Measurements from ENCODE around the gene LDLRAD4. TPM values are rescaled to one million over a fixed set of nuclear protein-coding genes. Genes with fewer than 3 reads are reported as not detected.

Gene LDLRAD4
- total RNA-seq, 2 experiments from 2014 or later: 34.3 to 35.7 TPM

- POLR2A ChIA-PET: no interaction called here
Observed at GRCh38 chr18:13449651-13450050, 231.1 kb downstream of the LDLRAD4 start.

DNA sequence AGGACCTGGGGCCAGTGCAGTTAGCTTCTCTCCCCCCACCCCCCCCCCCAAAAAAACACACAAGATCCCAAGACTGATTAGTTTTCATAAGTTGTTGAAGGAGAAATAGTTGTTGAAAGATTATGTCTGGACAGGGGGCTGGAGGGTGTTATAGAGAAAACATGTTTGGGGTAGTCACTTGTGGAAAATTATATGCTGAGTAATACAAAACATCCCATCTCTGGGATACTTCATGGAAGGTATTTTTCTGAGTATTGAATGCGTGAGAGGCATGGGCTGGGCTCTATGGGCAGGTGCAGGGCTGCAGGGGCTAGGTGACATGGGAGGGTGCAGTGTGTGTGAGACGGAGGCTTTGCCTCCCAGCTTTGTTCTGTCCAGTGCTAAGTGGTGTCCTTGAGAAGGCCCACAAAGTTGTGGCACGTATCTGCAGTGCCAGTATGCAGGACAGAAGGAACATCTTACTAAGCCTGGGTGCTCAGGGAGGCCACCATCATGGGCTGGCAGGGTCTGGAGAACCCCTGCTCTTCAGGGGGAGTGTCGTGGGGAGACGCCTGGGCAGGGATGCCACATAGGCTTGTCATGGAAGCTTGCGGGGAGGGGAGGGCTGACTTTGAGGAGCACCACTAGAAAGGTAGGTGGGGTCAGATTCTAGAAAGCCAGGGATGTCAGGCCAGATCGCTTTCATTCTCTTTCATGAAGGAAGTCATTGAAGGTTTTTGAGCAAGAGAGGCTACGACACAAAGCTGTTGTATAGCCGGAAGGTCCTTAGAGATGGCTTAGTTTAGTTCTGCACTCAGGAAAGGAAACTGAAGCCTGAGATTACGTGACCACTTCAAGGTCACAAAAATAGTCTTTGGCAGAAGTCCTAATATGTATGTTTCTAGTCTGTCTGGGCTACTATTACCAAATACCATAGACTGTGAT lies 232.0 kb downstream of the LDLRAD4 start:
- peaks cover 35% of the 10 kb centered on the region for H3K4me1 Mint-ChIP-seq (ENCODE audit: low read depth)
- no peaks in the 10 kb centered on the region for H3K36me3 Mint-ChIP-seq (ENCODE audit: low read depth)
- no peaks in the 10 kb centered on the region for H3K9me3 Mint-ChIP-seq (ENCODE audit: insufficient read depth)
- H3K4me3 Mint-ChIP-seq: no peak overlapping the region
- no peak for ATAC-seq
- ChIA-PET POLR2A (interaction anchor here (0.7 kb wide), 1 partner anchor 9 kb away, joined by 3 read pairs; no protein-coding TSS in a partner anchor), CTCF (no interaction called here)
- H3K27ac Mint-ChIP-seq: peak overlapping the region; percentile 77
- no peak for DNase-seq
- H3K27me3 Mint-ChIP-seq (ENCODE audit: low read depth): no peaks in the 10 kb centered on the region

More at GRCh38 chr18:13449651-13450050, 231.1 kb downstream of the LDLRAD4 start:
- no peaks in the 10 kb centered on the region for H3K27me3 Mint-ChIP-seq (ENCODE audit: low read depth)
- no peaks in the 10 kb centered on the region for H3K36me3 Mint-ChIP-seq (ENCODE audit: low read depth)
- DNase-seq (no peak), ATAC-seq (no peak)
- CTCF ChIA-PET: no interaction called here
- H3K9me3 Mint-ChIP-seq (ENCODE audit: insufficient read depth): no peaks in the 10 kb centered on the region
- H3K27ac Mint-ChIP-seq: no peak overlapping the region
- H3K4me3 Mint-ChIP-seq: no peak overlapping the region
- H3K4me1 Mint-ChIP-seq (ENCODE audit: low read depth): peaks cover 27% of the 10 kb centered on the region

DNA sequence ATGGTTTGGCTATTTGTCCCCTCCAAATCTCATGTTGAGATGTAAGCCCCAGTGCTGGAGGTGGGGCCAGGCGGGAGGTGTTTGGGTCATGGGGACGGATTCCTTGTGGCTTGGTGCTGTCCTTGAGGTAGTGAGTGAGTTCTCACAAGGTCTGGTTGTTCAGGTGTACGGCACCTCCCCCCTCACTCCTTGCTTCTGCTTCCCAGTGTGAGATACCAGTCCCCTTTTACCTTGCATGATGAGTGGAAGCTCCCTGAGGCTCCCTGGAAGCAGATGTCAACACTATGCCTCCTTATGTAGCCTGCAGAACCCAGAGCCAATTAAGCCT lies 232.6 kb downstream of the LDLRAD4 start:
- no peak overlapping the region for H3K4me3 Mint-ChIP-seq
- no peaks in the 10 kb centered on the region for H3K36me3 Mint-ChIP-seq (ENCODE audit: low read depth)
- ChIA-PET CTCF (no interaction called here), POLR2A (interaction anchor here (0.7 kb wide), 1 partner anchor 8 kb away, joined by 3 read pairs; no protein-coding TSS in a partner anchor)
- no peaks in the 10 kb centered on the region for H3K27me3 Mint-ChIP-seq (ENCODE audit: low read depth)
- peaks cover 41% of the 10 kb centered on the region for H3K4me1 Mint-ChIP-seq (ENCODE audit: low read depth)
- no peak for DNase-seq
- no peaks in the 10 kb centered on the region for H3K9me3 Mint-ChIP-seq (ENCODE audit: insufficient read depth)
- ATAC-seq: no peak
- peak overlapping the region; percentile 77 for H3K27ac Mint-ChIP-seq

- ATAC-seq (no peak), DNase-seq (no peak)
- ChIA-PET CTCF (no interaction called here), POLR2A (interaction anchor here (0.8 kb wide), 1 partner anchor 40 kb away, joined by 4 read pairs; no protein-coding TSS in a partner anchor)
- Mint-ChIP-seq H3K4me1 (ENCODE audit: low read depth) (peaks cover 46% of the 10 kb centered on the region), H3K27ac (peak overlapping the region; percentile 12), H3K27me3 (ENCODE audit: low read depth) (no peaks in the 10 kb centered on the region), H3K9me3 (ENCODE audit: insufficient read depth) (no peaks in the 10 kb centered on the region), H3K36me3 (ENCODE audit: low read depth) (peaks cover 1% of the 10 kb centered on the region), H3K4me3 (no peak overlapping the region)
Observed at GRCh38 chr18:13451661-13452387, 233.3 kb downstream of the LDLRAD4 start.

DNA sequence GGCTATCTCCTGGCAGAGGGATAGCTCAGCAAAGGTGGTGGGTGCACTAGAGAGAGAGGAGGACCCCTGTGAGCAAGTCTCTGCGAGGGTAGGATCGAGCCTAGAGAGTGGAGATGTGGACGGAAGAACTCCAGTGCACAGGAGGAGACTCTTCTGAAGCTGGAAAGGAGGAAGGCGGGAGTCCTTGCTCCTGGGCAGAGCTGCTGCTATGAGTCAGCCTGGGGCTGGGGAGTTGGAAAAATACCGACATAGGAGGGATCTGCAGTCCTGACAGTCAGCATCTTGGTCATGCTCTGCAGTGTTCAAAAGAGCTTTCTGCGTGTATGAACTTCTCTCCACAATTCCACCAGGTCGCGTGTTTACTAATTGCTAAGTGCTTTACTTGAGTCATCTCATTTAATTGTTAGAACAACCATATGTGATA lies 233.8 kb downstream of the LDLRAD4 start:
- DNase-seq (no peak), ATAC-seq (no peak)
- peaks cover 6% of the 10 kb centered on the region for H3K36me3 Mint-ChIP-seq (ENCODE audit: low read depth)
- ChIA-PET POLR2A (interaction anchor here (0.8 kb wide), 1 partner anchor 39 kb away, joined by 4 read pairs; no protein-coding TSS in a partner anchor), CTCF (no interaction called here)
- H3K4me1 Mint-ChIP-seq (ENCODE audit: low read depth): peaks cover 52% of the 10 kb centered on the region
- H3K27me3 Mint-ChIP-seq (ENCODE audit: low read depth): no peaks in the 10 kb centered on the region
- H3K27ac Mint-ChIP-seq: peak overlapping the region; percentile 12
- H3K9me3 Mint-ChIP-seq (ENCODE audit: insufficient read depth): no peaks in the 10 kb centered on the region
- no peak overlapping the region for H3K4me3 Mint-ChIP-seq

- Mint-ChIP-seq H3K4me1 (ENCODE audit: low read depth) (peaks cover 58% of the 10 kb centered on the region), H3K4me3 (no peak overlapping the region), H3K27me3 (ENCODE audit: low read depth) (no peaks in the 10 kb centered on the region), H3K9me3 (ENCODE audit: insufficient read depth) (peaks cover 2% of the 10 kb centered on the region), H3K27ac (no peak overlapping the region), H3K36me3 (ENCODE audit: low read depth) (peaks cover 12% of the 10 kb centered on the region)
- POLR2A ChIA-PET: no interaction called here
- CTCF ChIA-PET: interaction anchor here (1.6 kb wide), 1 partner anchor 237 kb away, joined by 4 read pairs; no protein-coding TSS in a partner anchor
- ATAC-seq (no peak), DNase-seq (no peak)
Observed at GRCh38 chr18:13452871-13453680, 234.5 kb downstream of the LDLRAD4 start.

DNA sequence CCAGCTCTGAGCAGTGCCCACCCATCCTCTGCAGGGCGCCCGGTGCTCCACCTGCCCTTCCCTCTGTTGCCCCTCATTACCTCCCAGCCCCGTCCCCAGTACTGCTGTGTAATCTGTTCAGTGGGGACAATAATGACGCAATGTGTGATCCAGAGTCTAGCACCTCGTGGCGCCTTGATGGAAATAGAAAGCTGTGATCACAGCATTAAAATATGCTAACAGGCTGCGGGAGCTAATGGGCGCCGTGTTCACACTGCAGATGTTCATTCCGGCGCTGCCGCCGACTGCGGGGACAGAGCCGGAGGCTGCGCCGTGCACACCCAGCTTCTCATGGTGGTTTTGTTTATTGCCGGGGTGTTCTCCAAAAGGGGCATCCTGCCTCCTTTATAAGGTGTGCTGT lies 235.2 kb downstream of the LDLRAD4 start:
- no peak for DNase-seq
- ChIA-PET POLR2A (no interaction called here), CTCF (interaction anchor here (1.6 kb wide), 1 partner anchor 238 kb away, joined by 4 read pairs; no protein-coding TSS in a partner anchor)
- Mint-ChIP-seq H3K27me3 (ENCODE audit: low read depth) (no peaks in the 10 kb centered on the region), H3K4me3 (no peak overlapping the region), H3K4me1 (ENCODE audit: low read depth) (peaks cover 64% of the 10 kb centered on the region), H3K27ac (no peak overlapping the region), H3K9me3 (ENCODE audit: insufficient read depth) (peaks cover 7% of the 10 kb centered on the region), H3K36me3 (ENCODE audit: low read depth) (peaks cover 17% of the 10 kb centered on the region)
- ATAC-seq: no peak

DNA sequence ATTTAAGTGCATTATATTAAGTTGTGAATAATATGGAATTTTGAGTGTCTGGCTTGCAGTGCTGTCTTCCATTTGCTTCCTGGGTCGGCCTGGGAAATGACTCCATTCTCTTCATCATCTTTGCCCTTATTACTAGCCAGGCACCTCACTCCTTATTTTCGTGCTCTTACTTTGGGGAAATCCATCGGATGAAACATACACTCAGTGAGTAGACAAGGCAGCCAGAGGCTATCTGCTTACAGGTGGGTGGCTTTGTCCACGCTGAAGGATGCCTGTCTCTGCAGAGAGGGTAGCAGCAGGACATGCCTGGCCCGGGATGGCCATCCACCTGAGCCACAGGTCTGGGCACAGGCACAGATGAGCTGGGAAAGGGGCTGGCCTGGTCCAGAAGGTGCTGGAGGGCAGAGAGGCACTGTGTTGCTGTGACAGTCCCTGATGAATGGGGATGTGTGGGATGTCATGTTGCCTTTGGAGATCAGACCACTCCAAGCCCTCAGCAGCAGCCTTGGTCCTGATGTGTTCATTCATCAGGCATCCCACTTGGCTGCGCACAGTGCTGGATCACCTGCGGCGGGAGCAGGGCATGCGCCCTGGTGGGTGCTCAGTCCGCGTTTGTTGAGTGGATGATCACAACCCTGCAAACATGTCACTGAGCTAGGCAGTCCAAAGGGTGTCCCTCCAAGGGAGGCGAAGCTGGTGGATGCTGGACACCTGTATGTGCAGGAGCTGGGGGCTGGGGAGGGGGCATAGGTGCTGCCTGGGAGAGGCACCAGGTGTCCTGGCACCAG lies 236.0 kb downstream of the LDLRAD4 start:
- H3K27me3 Mint-ChIP-seq (ENCODE audit: low read depth): no peaks in the 10 kb centered on the region

GRCh38 chr18:13455471-13455870 lies 236.9 kb downstream of the LDLRAD4 start:
- H3K4me1 Mint-ChIP-seq (ENCODE audit: low read depth): peaks cover 63% of the 10 kb centered on the region
- DNase-seq (peak; percentile 45), ATAC-seq (peak; percentile 52)
- no peaks in the 10 kb centered on the region for H3K27me3 Mint-ChIP-seq (ENCODE audit: low read depth)
- H3K36me3 Mint-ChIP-seq (ENCODE audit: low read depth): peaks cover 22% of the 10 kb centered on the region
- H3K27ac Mint-ChIP-seq: peak overlapping the region; percentile 82
- H3K9me3 Mint-ChIP-seq (ENCODE audit: insufficient read depth): peaks cover 7% of the 10 kb centered on the region
- ChIA-PET POLR2A (interaction anchor here (0.8 to 1.5 kb wide), 2 partner anchors 9 to 17 kb away, joined by 3 read pairs; no protein-coding TSS in a partner anchor), CTCF (interaction anchor here (1.0 to 1.1 kb wide), 3 partner anchors 9 to 239 kb away, joined by 3 to 5 read pairs (median 4); no protein-coding TSS in a partner anchor)
- H3K4me3 Mint-ChIP-seq: no peak overlapping the region

More for the DNA sequence above, 236.0 kb downstream of the LDLRAD4 start:
- no peak for DNase-seq
- CTCF ChIA-PET: interaction anchor here (1.0 to 1.6 kb wide), 4 partner anchors 9 to 238 kb away, joined by 3 to 5 read pairs (median 4); no protein-coding TSS in a partner anchor
- ATAC-seq: no peak
- no peak overlapping the region for H3K27ac Mint-ChIP-seq
- H3K9me3 Mint-ChIP-seq (ENCODE audit: insufficient read depth): peaks cover 7% of the 10 kb centered on the region
- peaks cover 18% of the 10 kb centered on the region for H3K36me3 Mint-ChIP-seq (ENCODE audit: low read depth)
- POLR2A ChIA-PET: no interaction called here
- peaks cover 65% of the 10 kb centered on the region for H3K4me1 Mint-ChIP-seq (ENCODE audit: low read depth)
- no peak overlapping the region for H3K4me3 Mint-ChIP-seq

- Mint-ChIP-seq H3K4me3 (peak overlapping the region; percentile 7), H3K27me3 (ENCODE audit: low read depth) (no peaks in the 10 kb centered on the region), H3K4me1 (ENCODE audit: low read depth) (peaks cover 59% of the 10 kb centered on the region), H3K9me3 (ENCODE audit: insufficient read depth) (peaks cover 7% of the 10 kb centered on the region), H3K27ac (peak overlapping the region; percentile 82), H3K36me3 (ENCODE audit: low read depth) (peaks cover 22% of the 10 kb centered on the region)
- DNase-seq (peak; percentile 69), ATAC-seq (peak; percentile 82)
- CTCF ChIA-PET: interaction anchor here (1.0 to 1.1 kb wide), 3 partner anchors 8 to 240 kb away, joined by 3 to 5 read pairs (median 4); no protein-coding TSS in a partner anchor
- POLR2A ChIA-PET: interaction anchor here (0.8 to 1.5 kb wide), 2 partner anchors 8 to 18 kb away, joined by 3 read pairs; no protein-coding TSS in a partner anchor
Observed at GRCh38 chr18:13455960-13456481, 237.5 kb downstream of the LDLRAD4 start.

Measured in activated CD8-positive, alpha-beta T cell treated with anti-CD3 and anti-CD28 coated beads, Interleukin-2, amount 10 ng/mL, durations not matched to agents 7 days and 5 days (primary cell).